Endothelial cell of umbilical vein (primary cell): ENCODE results near the gene NAA40. TPM values are rescaled to one million over a fixed set of nuclear protein-coding genes. Genes with fewer than 3 reads are reported as not detected.
A peak's percentile ranks its signal among the peaks of the same experiment; 100 is the strongest.

Experiments
- BruUV-seq: library from RNA; stranded (reverse); fragments of 400-500 nt; replicated peaks from 2 replicates; lab custom pipeline; 2021; lab: Mats Ljungman, UMichigan
- CTCF ChIA-PET: fragments of 300-600, 350-600 bp; sonication (Branson Sonifier 250); formaldehyde crosslinking; loops from one replicate; lab custom pipeline; 2021; ENCODE audit warnings: antibody characterized with exemption, inconsistent platforms; lab: Charles Lee
- POLR2A ChIA-PET: fragments of 300-600, 350-600 bp; sonication (Branson Sonifier 250); formaldehyde crosslinking; loops from one replicate; lab custom pipeline; 2021; ENCODE audit warnings: antibody characterized with exemption, inconsistent platforms; lab: Charles Lee
- DNase-seq: peaks from one replicate; pipeline ENCODE4 v3.0.0-alpha.2; 2011; ENCODE audit warnings: low read depth, low spot score
- FAIRE-seq: peaks from 2 replicates; lab custom pipeline; 2011; peaks lifted over from hg19 to GRCh38; lab: Jason Lieb, UNC
- H2AFZ ChIP-seq: 2 replicates; pipeline ENCODE4 v1.6.0; 2012; ENCODE audit warnings: low read depth, low read length, control low read depth, inconsistent platforms
- H3K27ac ChIP-seq: 2 replicates; pipeline ENCODE4 v1.5.1; 2011; ENCODE audit warnings: low read depth, mild to moderate bottlenecking, control low read depth, low read length, moderate library complexity; ENCODE audit not compliant: insufficient read depth
- H3K27me3 ChIP-seq, 2 experiments: 2 replicates each; pipeline versions ENCODE4 v1.6.0 to v1.6.1; 2011; ENCODE audit warnings: low read length in 2 of 2, mixed read lengths in 1 of 2; ENCODE audit not compliant: control insufficient read depth in 2 of 2, insufficient read depth in 2 of 2
- H3K36me3 ChIP-seq, 2 experiments: 2 replicates in 1 of 2; 3 replicates in 1 of 2; pipeline ENCODE4 v1.5.1; 2011; ENCODE audit warnings: low read length in 2 of 2, mild to moderate bottlenecking in 1 of 2, moderate library complexity in 1 of 2; ENCODE audit not compliant: control insufficient read depth in 2 of 2, insufficient read depth in 2 of 2; ENCODE audit errors: extremely low read depth in 1 of 2
- H3K4me1 ChIP-seq: 3 replicates; pipeline ENCODE4 v1.5.1; 2011; ENCODE audit warnings: mild to moderate bottlenecking, low read length; ENCODE audit not compliant: control insufficient read depth, insufficient read depth; ENCODE audit errors: extremely low read depth
- H3K4me2 ChIP-seq: 2 replicates; pipeline ENCODE4 v1.6.1; 2011; ENCODE audit warnings: low read length, control low read depth, mixed read lengths; ENCODE audit not compliant: insufficient read depth
- H3K4me3 ChIP-seq, 3 experiments: fragments of 200-600 bp in 1 of 3; sonication (generic), shearing (Covaris generic) in 1 of 3; replicated peaks in 1 of 3; 2 replicates each; pipeline ENCODE4 v1.5.1; 2011 to 2016; ENCODE audit warnings: control low read depth in 3 of 3, low read length in 3 of 3, mild to moderate bottlenecking in 2 of 3, inconsistent platforms in 1 of 3, low read depth in 1 of 3, moderate library complexity in 1 of 3; ENCODE audit not compliant: insufficient read depth in 1 of 3
- H3K79me2 ChIP-seq: 2 replicates; pipeline ENCODE4 v1.6.0; 2012; ENCODE audit warnings: low read length, inconsistent platforms; ENCODE audit not compliant: control insufficient read depth, insufficient read depth
- H3K9ac ChIP-seq: replicated peaks from 2 replicates; pipeline ENCODE3; 2011; ENCODE audit warnings: low read length, control low read depth; ENCODE audit not compliant: insufficient read depth; ENCODE audit errors: extremely low read depth
- H3K9me1 ChIP-seq: replicated peaks from 3 replicates; pipeline ENCODE4 v1.6.0; 2011; ENCODE audit warnings: mild to moderate bottlenecking, low read length; ENCODE audit not compliant: control insufficient read depth, insufficient read depth; ENCODE audit errors: extremely low read depth
- H3K9me3 ChIP-seq: replicated peaks from 2 replicates; pipeline ENCODE4 v1.5.1; 2012; ENCODE audit warnings: low read length, inconsistent platforms; ENCODE audit not compliant: control insufficient read depth, insufficient read depth
- H4K20me1 ChIP-seq: replicated peaks from 2 replicates; pipeline ENCODE3; 2011; ENCODE audit warnings: mild to moderate bottlenecking, low read length; ENCODE audit not compliant: control insufficient read depth, insufficient read depth; ENCODE audit errors: extremely low read depth
- EZH2 ChIP-seq: IDR thresholded peaks from 2 replicates; pipeline ENCODE4 v1.6.1; 2012; ENCODE audit warnings: borderline replicate concordance, low read depth, mild to moderate bottlenecking, moderate library complexity, low read length, inconsistent platforms; ENCODE audit not compliant: severe bottlenecking
- FOS ChIP-seq: IDR thresholded peaks from 2 replicates; pipeline ENCODE4 v1.6.1; 2011; ENCODE audit warnings: mild to moderate bottlenecking, low read length, moderate library complexity, borderline replicate concordance; ENCODE audit not compliant: insufficient read depth
- GATA2 ChIP-seq: IDR thresholded peaks from 2 replicates; pipeline ENCODE4 v1.7.0; 2011; ENCODE audit warnings: low read depth, mild to moderate bottlenecking, moderate library complexity, mixed read lengths, low read length; ENCODE audit not compliant: insufficient read length, insufficient read depth
- JUN ChIP-seq: IDR thresholded peaks from 2 replicates; pipeline ENCODE4 v1.6.1; 2011; ENCODE audit warnings: borderline replicate concordance, low read depth; ENCODE audit not compliant: insufficient read length, insufficient read depth
- MYC ChIP-seq: IDR thresholded peaks from one replicate; pipeline ENCODE4 v1.6.1; 2011; ENCODE audit warnings: mild to moderate bottlenecking, low read depth, low read length
- POLR2A ChIP-seq: IDR thresholded peaks from 2 replicates; pipeline ENCODE4 v1.6.1; 2012; ENCODE audit warnings: low read depth, mild to moderate bottlenecking, control low read depth, low read length
- POLR2AphosphoS5 ChIP-seq: IDR thresholded peaks from 2 replicates; pipeline ENCODE4 v1.6.1; 2012; ENCODE audit warnings: low read depth, mild to moderate bottlenecking, control low read depth, low read length, moderate library complexity; ENCODE audit not compliant: insufficient read depth
- dilution Hi-C: fragments of 300-500 bp; cut with MboI; formaldehyde crosslinking; loops from one replicate; pipeline ENCODE4 v1.15.0; 2019; ENCODE audit warnings: low sequenced_read_pairs; ENCODE audit not compliant: extremely low pct_ligation_motif_present
- intact Hi-C: fragments of 100-400 bp; cut with micrococcal nuclease; formaldehyde crosslinking; loops from one replicate; pipeline ENCODE4 v1.10.0; 2022
- polyA plus RNA-seq, 4 experiments: library from polyadenylated mRNA; depleted of rRNA in 3 of 4; stranded (reverse) in 3 of 4; unstranded in 1 of 4; fragments of >200 nt; gene quantifications; 2 replicates each; pipeline versions ENCODE4 v1.2.1 to v1.2.3, GENCODE V29; 2011 to 2012; ENCODE audit warnings: missing spikeins in 1 of 4
- total RNA-seq: library from RNA; stranded (reverse); gene quantifications from 2 replicates; pipeline ENCODE4 v1.2.3, GENCODE V29; 2021
- TF ChIP-seq, protein P1 (sequence below): IDR thresholded peaks from 2 replicates; pipeline ENCODE4 v1.6.1; 2011; ENCODE audit not compliant: insufficient read depth, insufficient read length
- TF ChIP-seq, protein P2 (sequence below), 2 donors: IDR thresholded peaks; 1 replicate in 1 of 2; 2 replicates in 1 of 2; pipeline ENCODE4 v1.5.1; 2011; ENCODE audit warnings: low read length in 2 of 2, mild to moderate bottlenecking in 2 of 2, moderate library complexity in 2 of 2, control low read depth in 1 of 2, inconsistent platforms in 1 of 2, low read depth in 1 of 2; ENCODE audit not compliant: insufficient read depth in 1 of 2; ENCODE audit errors: extremely low read depth in 1 of 2

The NAA40 gene
- total and polyA plus RNA-seq, 2 donors (not counting 3 experiments of a cell fraction or from before 2014, with no cell fraction given) = 28.5 to 32.3 TPM

DNA sequence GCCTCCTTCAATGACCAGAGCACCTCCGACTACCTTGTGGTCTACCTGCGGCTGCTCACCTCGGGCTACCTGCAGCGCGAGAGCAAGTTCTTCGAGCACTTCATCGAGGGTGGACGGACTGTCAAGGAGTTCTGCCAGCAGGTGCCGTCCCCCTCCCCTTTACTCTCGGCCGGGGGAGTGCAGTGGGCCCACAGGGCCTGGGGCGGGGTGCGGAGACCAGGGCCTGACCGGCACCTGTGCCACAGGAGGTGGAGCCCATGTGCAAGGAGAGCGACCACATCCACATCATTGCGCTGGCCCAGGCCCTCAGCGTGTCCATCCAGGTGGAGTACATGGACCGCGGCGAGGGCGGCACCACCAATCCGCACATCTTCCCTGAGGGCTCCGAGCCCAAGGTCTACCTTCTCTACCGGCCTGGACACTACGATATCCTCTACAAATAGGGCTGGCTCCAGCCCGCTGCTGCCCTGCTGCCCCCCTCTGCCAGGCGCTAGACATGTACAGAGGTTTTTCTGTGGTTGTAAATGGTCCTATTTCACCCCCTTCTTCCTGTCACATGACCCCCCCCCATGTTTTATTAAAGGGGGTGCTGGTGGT is 58.4 kb downstream of the NAA40 start:
- Histone ChIP-seq H3K9me1 (no peaks in the 10 kb centered on the region), H3K4me3 (no peak overlapping the region), H3K9me3 (no peaks in the 10 kb centered on the region), H3K9ac (no peak overlapping the region), H2AFZ (no peak overlapping the region), H3K36me3 (peaks cover 0 to 27% of the 10 kb centered on the region in 2 experiments), H3K4me2 (no peak overlapping the region), H3K27me3 (no peaks in the 10 kb centered on the region), H3K79me2 (no peaks in the 10 kb centered on the region), H3K27ac (no peak overlapping the region), H3K4me1 (peaks cover 22% of the 10 kb centered on the region), H4K20me1 (no peaks in the 10 kb centered on the region)
- dilution Hi-C loops (no loop called here), intact Hi-C loops (no loop called here)
- FAIRE-seq = no peak
- CTCF ChIA-PET = no interaction called here
- BruUV-seq = TSS peak; percentile 56
- DNase-seq = no peak
- no peak for TF ChIP-seq MYC
- TF ChIP-seq POLR2AphosphoS5 = no peak
- no peak for TF ChIP-seq EZH2
- TF ChIP-seq, protein P1, sequence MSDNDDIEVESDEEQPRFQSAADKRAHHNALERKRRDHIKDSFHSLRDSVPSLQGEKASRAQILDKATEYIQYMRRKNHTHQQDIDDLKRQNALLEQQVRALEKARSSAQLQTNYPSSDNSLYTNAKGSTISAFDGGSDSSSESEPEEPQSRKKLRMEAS = no peak
- TF ChIP-seq POLR2A = no peak
- TF ChIP-seq, protein P2, sequence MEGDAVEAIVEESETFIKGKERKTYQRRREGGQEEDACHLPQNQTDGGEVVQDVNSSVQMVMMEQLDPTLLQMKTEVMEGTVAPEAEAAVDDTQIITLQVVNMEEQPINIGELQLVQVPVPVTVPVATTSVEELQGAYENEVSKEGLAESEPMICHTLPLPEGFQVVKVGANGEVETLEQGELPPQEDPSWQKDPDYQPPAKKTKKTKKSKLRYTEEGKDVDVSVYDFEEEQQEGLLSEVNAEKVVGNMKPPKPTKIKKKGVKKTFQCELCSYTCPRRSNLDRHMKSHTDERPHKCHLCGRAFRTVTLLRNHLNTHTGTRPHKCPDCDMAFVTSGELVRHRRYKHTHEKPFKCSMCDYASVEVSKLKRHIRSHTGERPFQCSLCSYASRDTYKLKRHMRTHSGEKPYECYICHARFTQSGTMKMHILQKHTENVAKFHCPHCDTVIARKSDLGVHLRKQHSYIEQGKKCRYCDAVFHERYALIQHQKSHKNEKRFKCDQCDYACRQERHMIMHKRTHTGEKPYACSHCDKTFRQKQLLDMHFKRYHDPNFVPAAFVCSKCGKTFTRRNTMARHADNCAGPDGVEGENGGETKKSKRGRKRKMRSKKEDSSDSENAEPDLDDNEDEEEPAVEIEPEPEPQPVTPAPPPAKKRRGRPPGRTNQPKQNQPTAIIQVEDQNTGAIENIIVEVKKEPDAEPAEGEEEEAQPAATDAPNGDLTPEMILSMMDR (IDR thresholded peaks at IDR 0.05; ENCODE audit: extremely low read depth in 1 of 2, insufficient read depth in 1 of 2, low read depth in 1 of 2, low read length in 2 of 2) = no peak
- TF ChIP-seq FOS = no peak
- no peak for TF ChIP-seq GATA2
- TF ChIP-seq JUN = no peak
- POLR2A ChIA-PET = interaction anchor here (0.5 kb wide), 1 partner anchor 180 kb away, joined by 7 read pairs; no protein-coding TSS in a partner anchor
